HTERT RPE-1 (cell line): ENCODE results near the gene PIAS3.

Experiments
- in situ Hi-C: fragments of 300-500 bp; cut with MboI; formaldehyde crosslinking; loops from 4 replicates; pipeline ENCODE4 v1.14.3; 2020; ENCODE audit warnings: low sequenced_read_pairs

PIAS3 gene

DNA sequence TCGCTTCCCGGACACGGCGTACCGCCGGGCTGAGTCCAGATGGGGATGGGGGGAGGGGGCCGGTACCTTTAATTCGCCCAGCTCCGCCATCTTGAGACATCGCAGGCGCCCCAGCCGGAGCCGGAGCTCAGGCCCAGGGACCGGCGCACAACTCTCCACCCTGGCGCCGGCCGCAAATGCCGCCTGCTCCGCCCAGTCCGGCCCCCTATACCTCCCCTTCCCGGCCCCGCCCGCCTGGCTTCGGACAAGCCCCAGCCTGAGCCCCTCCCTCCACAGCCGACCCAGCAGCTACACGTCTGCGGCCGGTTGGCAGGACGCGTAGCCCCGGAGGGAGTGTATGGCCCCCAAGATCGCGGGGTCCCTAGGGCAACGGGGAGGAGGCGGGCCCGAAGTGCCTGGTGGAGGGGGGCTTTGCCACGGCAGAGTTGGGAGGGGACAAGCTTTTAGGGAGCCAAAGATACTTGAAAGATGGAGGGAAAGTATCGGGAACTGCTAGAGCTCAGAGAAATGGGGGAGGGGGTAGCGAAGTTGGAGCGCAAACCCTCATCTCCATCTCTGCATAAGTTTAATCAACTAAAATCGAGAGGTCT, at the start of gene PIAS3:
Gene PIAS3, minus strand, starts transcription at position 181 of the 590 bp plus-strand sequence. Its CDS starts 91 bp downstream, at position 90.
- in situ Hi-C loops, result no loop called here

GRCh38 chr1:145908653-145909052, 49.8 kb upstream of the PIAS3 start:
- in situ Hi-C loops, result no loop called here

GRCh38 chr1:145906954-145907753, 48.3 kb upstream of the PIAS3 start:
- in situ Hi-C loops, result no loop called here

- in situ Hi-C loops, result no loop called here
Observed at GRCh38 chr1:145901312-145902021, 42.6 kb upstream of the PIAS3 start.

DNA sequence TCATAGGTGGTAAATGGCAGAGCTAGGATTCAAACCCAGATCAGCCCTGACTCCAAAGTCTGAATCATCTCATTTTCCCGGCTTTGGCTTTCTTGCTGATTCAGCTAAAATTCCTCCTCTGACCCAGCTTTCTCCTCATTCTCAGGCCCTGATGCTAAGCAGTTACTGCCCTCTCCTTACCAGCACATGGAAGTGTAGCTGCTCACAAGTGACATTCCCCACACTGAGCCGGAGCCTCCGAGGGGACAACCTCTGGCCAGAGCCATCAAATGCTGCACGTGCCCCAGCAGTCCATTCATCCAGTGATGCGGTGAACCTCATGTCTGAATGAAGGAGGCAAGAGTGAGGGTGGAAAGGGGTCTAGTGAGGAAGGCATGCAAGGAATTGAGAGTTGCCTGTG, 39.9 kb upstream of the PIAS3 start:
- in situ Hi-C loops, result no loop called here

GRCh38 chr1:145897969-145898368, 39.1 kb upstream of the PIAS3 start:
- in situ Hi-C loops, result no loop called here

- in situ Hi-C loops, result no loop called here
Observed at GRCh38 chr1:145895471-145895870, 36.6 kb upstream of the PIAS3 start.

DNA sequence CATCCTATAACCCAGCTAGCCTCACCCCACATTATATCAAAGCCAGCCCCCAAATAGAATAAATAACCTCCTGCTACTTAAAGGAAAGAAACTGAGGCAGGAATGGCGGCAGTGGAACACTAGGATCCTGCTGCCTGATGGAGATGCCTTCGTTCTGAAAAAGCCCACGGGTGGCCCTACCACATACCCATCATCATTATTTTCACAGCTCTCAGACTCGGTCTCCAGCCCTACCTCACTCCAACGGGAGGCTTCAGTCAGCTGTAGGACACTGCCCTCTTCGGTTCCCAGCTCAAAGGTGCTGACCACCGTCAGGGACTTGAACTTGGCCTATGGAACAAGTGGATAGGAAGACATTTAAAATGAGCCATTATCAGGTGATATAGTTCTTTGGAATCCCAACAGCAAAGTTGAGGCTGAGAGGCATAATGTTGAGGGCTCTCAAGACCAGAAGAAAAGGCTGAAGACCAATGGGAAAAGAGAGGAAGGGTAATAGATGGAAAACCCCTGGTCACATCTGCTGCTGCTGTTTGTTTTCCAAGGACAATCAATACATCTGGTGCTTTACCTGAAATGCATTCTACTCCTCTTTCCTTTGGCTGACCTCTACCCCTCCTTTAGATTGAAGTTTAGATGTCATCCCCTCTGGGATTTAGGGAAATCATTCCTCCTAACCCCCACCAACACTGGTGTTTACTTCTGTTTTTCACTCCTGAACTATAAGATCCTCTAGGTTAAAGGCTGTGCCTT, 34.6 kb upstream of the PIAS3 start:
- in situ Hi-C loops, result no loop called here

DNA sequence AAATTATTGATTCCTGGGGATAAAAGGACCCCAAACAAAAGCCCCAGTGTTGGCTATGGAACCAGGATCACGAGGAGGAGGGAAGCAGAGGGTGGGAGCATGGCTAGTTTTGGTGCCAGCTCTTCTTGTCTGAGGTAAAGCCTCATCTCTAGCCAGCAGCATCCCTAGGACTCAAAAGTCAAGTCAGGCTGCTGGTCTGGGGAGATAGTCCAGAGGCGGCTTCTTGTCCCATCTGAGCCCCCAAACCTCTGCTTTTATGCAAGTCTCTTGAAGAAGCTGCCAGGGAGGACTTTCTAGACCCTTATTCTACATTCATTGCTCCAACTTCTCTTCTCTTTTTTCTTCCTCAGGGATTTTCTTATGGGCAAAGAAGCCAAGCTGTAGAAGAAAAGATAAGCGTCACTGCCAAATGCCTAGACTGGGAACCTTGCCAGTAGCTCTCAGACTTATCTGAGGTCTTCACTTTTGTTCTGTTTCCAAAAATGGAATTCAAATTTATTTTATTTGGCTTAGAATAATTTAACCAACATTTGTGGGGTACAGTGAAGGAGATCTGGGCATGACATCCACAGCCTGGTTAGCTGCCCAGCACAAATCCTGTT, 33.7 kb upstream of the PIAS3 start:
- in situ Hi-C loops, result no loop called here

- in situ Hi-C loops, result no loop called here
Observed at GRCh38 chr1:145891587-145892485, 33.0 kb upstream of the PIAS3 start.

DNA sequence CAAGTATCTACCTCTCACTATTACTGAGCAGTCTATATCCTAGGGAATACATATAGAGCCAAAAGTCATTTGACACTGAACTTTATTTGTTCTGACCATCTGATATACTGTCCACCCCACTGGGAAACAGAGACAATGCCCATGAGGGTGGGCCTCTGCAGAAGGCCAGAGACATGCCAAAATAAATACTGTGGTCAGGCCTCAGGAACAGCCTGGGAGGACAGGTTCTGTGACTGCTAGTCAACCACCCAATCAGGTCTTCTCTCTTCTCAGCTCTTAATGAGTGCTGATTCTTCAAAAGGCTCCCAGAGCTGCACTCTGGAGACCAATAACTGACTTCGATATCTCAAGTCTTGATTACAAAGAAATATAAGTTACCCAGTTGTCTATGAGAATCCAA, 32.3 kb upstream of the PIAS3 start:
- in situ Hi-C loops, result no loop called here

DNA sequence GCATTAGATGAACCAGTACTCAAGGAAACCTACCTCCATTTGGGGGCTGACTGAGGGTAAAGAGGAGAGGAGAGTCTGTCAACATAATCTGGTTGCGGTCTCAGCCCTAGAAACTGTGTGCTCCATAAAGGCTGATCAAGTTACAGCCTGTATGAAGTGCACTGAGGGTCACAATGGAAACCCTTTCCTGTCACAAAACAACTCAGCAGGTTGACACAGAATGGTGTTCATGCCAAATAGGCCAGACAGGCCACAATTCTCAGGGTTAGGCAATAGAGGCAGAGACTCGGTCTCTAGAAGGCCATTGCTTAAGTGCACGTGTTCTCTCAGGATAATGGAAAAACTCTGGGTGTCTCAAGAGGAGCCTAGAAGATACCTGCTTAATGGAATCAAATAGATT, 30.8 kb upstream of the PIAS3 start:
- in situ Hi-C loops, result no loop called here

- in situ Hi-C loops, result no loop called here
Observed at GRCh38 chr1:145887631-145888030, 28.8 kb upstream of the PIAS3 start.

DNA sequence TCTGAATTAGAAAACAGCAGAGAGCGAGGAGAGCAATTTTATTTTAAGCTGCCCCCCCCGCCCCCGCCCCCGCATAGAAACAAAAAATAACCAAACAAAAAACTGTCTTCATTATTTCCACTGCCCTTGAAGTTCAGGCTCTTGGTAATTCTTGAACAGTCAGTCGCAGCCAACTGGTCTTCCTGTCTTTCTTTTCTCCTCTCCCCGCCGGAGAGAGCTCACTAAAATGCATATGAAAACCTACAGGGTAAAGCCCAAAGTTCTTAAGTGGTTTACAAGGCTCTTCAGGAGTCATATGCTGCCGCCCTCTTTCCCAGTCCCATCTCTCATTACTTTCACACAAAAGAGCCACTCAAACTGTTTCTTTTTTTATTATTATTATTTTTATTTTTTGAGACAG, 27.9 kb upstream of the PIAS3 start:
- in situ Hi-C loops, result no loop called here

- in situ Hi-C loops, result no loop called here
Observed at GRCh38 chr1:145886390-145886789, 27.5 kb upstream of the PIAS3 start.

GRCh38 chr1:145885738-145886287, 26.9 kb upstream of the PIAS3 start, which contains the start of gene ANKRD35:
TSS of gene ANKRD35 (minus strand) at chr1:145885866. CDS start at chr1:145885758, 108 bp downstream.
- in situ Hi-C loops, result no loop called here

- in situ Hi-C loops, result no loop called here
Observed at GRCh38 chr1:145884675-145885074, 25.8 kb upstream of the PIAS3 start.

GRCh38 chr1:145879775-145880174, 20.9 kb upstream of the PIAS3 start:
- in situ Hi-C loops, result no loop called here

DNA sequence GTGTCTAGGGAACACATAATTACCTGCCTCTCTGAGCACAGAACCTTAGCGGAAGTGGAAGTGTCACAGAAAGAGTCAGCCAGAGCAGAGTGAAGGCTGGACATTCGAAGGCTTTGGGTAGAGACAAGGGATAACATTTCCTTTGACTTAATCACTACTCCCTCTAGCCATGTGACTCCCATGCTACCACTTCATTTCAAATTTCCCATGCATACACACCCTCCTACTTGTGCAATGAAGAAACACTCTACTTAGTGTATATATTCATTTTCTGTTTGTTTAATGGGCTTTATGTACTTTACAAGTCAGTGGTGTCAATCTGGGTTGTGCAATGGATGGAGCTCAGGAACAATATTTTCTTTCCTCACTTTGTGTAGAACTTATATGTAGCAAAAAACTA, 19.8 kb upstream of the PIAS3 start:
- in situ Hi-C loops, result no loop called here
